WTC11 (cell line): ENCODE results near the gene PHF14. TPM values are rescaled to one million over a fixed set of nuclear protein-coding genes. Genes with fewer than 3 reads are reported as not detected.

Source experiments
- ATAC-seq: fragments of 200-7000 bp; cut with Tn5 transposase; 2 replicates; pipeline ENCODE4 v1.10.0; 2021; ENCODE audit warnings: mild to moderate bottlenecking, moderate library complexity
- CTCF ChIA-PET: fragments of 300-600 bp; sonication (Branson Sonifier 250); formaldehyde crosslinking; loops from one replicate; lab custom pipeline; 2021; ENCODE audit warnings: antibody characterized with exemption; lab: Charles Lee
- POLR2A ChIA-PET: fragments of 350-600 bp; sonication (Branson Sonifier 250); formaldehyde crosslinking; loops from one replicate; lab custom pipeline; 2021; ENCODE audit warnings: antibody characterized with exemption; lab: Charles Lee
- DNase-seq: peaks from one replicate; pipeline ENCODE4 v3.0.0; 2021; ENCODE audit warnings: low spot score
- H3K27ac Mint-ChIP-seq: 2 replicates; pipeline ENCODE4 v1.8.0; 2021; ENCODE audit warnings: mixed read lengths
- H3K27me3 Mint-ChIP-seq: 2 replicates; pipeline ENCODE4 v1.8.0; 2021; ENCODE audit warnings: low read depth, mild to moderate bottlenecking, moderate library complexity, mixed read lengths
- H3K36me3 Mint-ChIP-seq: 2 replicates; pipeline ENCODE4 v1.8.0; 2021; ENCODE audit warnings: mixed read lengths
- H3K4me1 Mint-ChIP-seq: 2 replicates; pipeline ENCODE4 v1.8.0; 2022; ENCODE audit warnings: mixed read lengths
- H3K4me3 Mint-ChIP-seq: 2 replicates; pipeline ENCODE4 v1.8.0; 2021; ENCODE audit warnings: mild to moderate bottlenecking, moderate library complexity, mixed read lengths
- H3K9me3 Mint-ChIP-seq: 2 replicates; pipeline ENCODE4 v1.8.0; 2021; ENCODE audit warnings: mixed read lengths
- AR ChIP-seq: fragments of 250-450 bp; sonication (Bioruptor Pico); IDR thresholded peaks from 2 replicates; pipeline ENCODE4 v1.9.0; 2021; ENCODE audit warnings: mild to moderate bottlenecking
- CBFB ChIP-seq: sonication (generic); formaldehyde crosslinking; IDR thresholded peaks from 2 replicates; pipeline ENCODE4 v1.8.1; 2022; ENCODE audit warnings: mild to moderate bottlenecking, low read depth, missing genetic modification reagents
- CREM ChIP-seq: sonication (generic); formaldehyde crosslinking; IDR thresholded peaks from 2 replicates; pipeline ENCODE4 v1.8.1; 2022; ENCODE audit warnings: mild to moderate bottlenecking, missing genetic modification reagents, moderate library complexity
- FOXK1 ChIP-seq: sonication (generic); formaldehyde crosslinking; IDR thresholded peaks from 2 replicates; pipeline ENCODE4 v1.8.0; 2022; ENCODE audit warnings: mild to moderate bottlenecking, moderate library complexity, missing genetic modification reagents
- GTF2I ChIP-seq: fragments of 250-450 bp; sonication (Bioruptor Pico); conservative IDR thresholded peaks from 2 replicates; pipeline ENCODE4 v1.4.0; 2021; ENCODE audit warnings: mild to moderate bottlenecking
- JAZF1 ChIP-seq: fragments of 250-450 bp; sonication (Bioruptor Pico); IDR thresholded peaks from 2 replicates; pipeline ENCODE4 v1.9.0; 2021; ENCODE audit warnings: moderate library complexity, mild to moderate bottlenecking, inconsistent platforms
- JUN ChIP-seq: sonication (generic); formaldehyde crosslinking; IDR thresholded peaks from 2 replicates; pipeline ENCODE4 v1.8.0; 2023; ENCODE audit warnings: mild to moderate bottlenecking, missing genetic modification reagents
- MLX ChIP-seq: sonication (generic); formaldehyde crosslinking; IDR thresholded peaks from 2 replicates; pipeline ENCODE4 v1.8.1; 2023; ENCODE audit warnings: mild to moderate bottlenecking, missing genetic modification reagents, moderate library complexity
- NFATC4 ChIP-seq: fragments of 250-450 bp; sonication (Bioruptor Pico); IDR thresholded peaks from 2 replicates; pipeline ENCODE4 v1.9.0; 2021; ENCODE audit warnings: mild to moderate bottlenecking
- NFE2L1 ChIP-seq: sonication (generic); formaldehyde crosslinking; IDR thresholded peaks from 2 replicates; pipeline ENCODE4 v1.8.1; 2023; ENCODE audit warnings: missing genetic modification reagents
- OVOL2 ChIP-seq: fragments of 250-450 bp; sonication (Bioruptor Pico); IDR thresholded peaks from 2 replicates; pipeline ENCODE4 v1.9.0; 2021; ENCODE audit warnings: mild to moderate bottlenecking, borderline replicate concordance
- SP1 ChIP-seq: sonication (generic); formaldehyde crosslinking; conservative IDR thresholded peaks from 2 replicates; pipeline ENCODE4 v1.8.1; 2022; ENCODE audit warnings: missing genetic modification reagents
- TEAD1 ChIP-seq: sonication (generic); formaldehyde crosslinking; IDR thresholded peaks from 2 replicates; pipeline ENCODE4 v1.8.0; 2022; ENCODE audit warnings: mild to moderate bottlenecking, missing genetic modification reagents
- ZNF121 ChIP-seq: sonication (generic); formaldehyde crosslinking; IDR thresholded peaks from 2 replicates; pipeline ENCODE4 v1.8.0; 2023; ENCODE audit warnings: missing genetic modification reagents
- ZNF219 ChIP-seq: sonication (generic); formaldehyde crosslinking; IDR thresholded peaks from 2 replicates; pipeline ENCODE4 v1.8.0; 2023; ENCODE audit warnings: missing genetic modification reagents, mild to moderate bottlenecking, borderline replicate concordance
- ZNF396 ChIP-seq: fragments of 250-450 bp; sonication (Bioruptor Pico); IDR thresholded peaks from 2 replicates; pipeline ENCODE4 v1.8.0; 2021; ENCODE audit warnings: mild to moderate bottlenecking, moderate library complexity, borderline replicate concordance
- ZNF416 ChIP-seq: fragments of 250-450 bp; sonication (Bioruptor Pico); IDR thresholded peaks from 2 replicates; pipeline ENCODE4 v1.9.0; 2021; ENCODE audit warnings: mild to moderate bottlenecking, inconsistent platforms
- ZNF532 ChIP-seq: fragments of 250-450 bp; sonication (Bioruptor Pico); IDR thresholded peaks from 2 replicates; pipeline ENCODE4 v1.9.0; 2021; ENCODE audit warnings: mild to moderate bottlenecking, borderline replicate concordance
- total RNA-seq: library from RNA; stranded (reverse); gene quantifications from 3 replicates; pipeline ENCODE4 v1.2.3, GENCODE V29; 2021
- TF ChIP-seq, protein P1 (sequence below): sonication (generic); formaldehyde crosslinking; IDR thresholded peaks from 2 replicates; pipeline ENCODE4 v1.8.0; 2022; ENCODE audit warnings: mild to moderate bottlenecking, missing genetic modification reagents
- TF ChIP-seq, protein P2 (sequence below): sonication (generic); formaldehyde crosslinking; IDR thresholded peaks from 2 replicates; pipeline ENCODE4 v1.8.1; 2022; ENCODE audit warnings: low read depth, missing genetic modification reagents, borderline replicate concordance
- TF ChIP-seq, protein P3 (sequence below): fragments of 250-450 bp; sonication (Bioruptor Pico); conservative IDR thresholded peaks from 2 replicates; pipeline ENCODE4 v1.9.0; 2021; ENCODE audit warnings: mild to moderate bottlenecking
- TF ChIP-seq, protein P4 (sequence below): sonication (generic); formaldehyde crosslinking; IDR thresholded peaks from 2 replicates; pipeline ENCODE4 v1.8.1; 2022; ENCODE audit warnings: missing genetic modification reagents, borderline replicate concordance

Gene PHF14
- total RNA-seq, 1 experiment from 2014 or later = 47.7 TPM

- Mint-ChIP-seq H3K27me3 (no peaks in the 10 kb centered on the region), H3K9me3 (no peaks in the 10 kb centered on the region), H3K36me3 (no peaks in the 10 kb centered on the region), H3K4me1 (no peaks in the 10 kb centered on the region), H3K4me3 (no peak overlapping the region), H3K27ac (no peak overlapping the region)
- ChIA-PET POLR2A (no interaction called here), CTCF (no interaction called here)
- DNase-seq (no peak), ATAC-seq (peak; percentile 81)
- TF ChIP-seq ZNF396 (no peak), CREM (CRISPR knock-in tag) (no peak), ZNF532 (CRISPR knock-in tag) (no peak), GTF2I (CRISPR knock-in tag) (no peak), ZNF219 (CRISPR knock-in tag) (no peak), AR (CRISPR knock-in tag) (no peak), SP1 (CRISPR knock-in tag) (no peak), FOXK1 (CRISPR knock-in tag) (no peak), MLX (CRISPR knock-in tag) (no peak), NFE2L1 (CRISPR knock-in tag) (no peak), CBFB (CRISPR knock-in tag) (no peak), ZNF416 (no peak), ZNF121 (no peak), TEAD1 (no peak)
- TF ChIP-seq, protein P1, sequence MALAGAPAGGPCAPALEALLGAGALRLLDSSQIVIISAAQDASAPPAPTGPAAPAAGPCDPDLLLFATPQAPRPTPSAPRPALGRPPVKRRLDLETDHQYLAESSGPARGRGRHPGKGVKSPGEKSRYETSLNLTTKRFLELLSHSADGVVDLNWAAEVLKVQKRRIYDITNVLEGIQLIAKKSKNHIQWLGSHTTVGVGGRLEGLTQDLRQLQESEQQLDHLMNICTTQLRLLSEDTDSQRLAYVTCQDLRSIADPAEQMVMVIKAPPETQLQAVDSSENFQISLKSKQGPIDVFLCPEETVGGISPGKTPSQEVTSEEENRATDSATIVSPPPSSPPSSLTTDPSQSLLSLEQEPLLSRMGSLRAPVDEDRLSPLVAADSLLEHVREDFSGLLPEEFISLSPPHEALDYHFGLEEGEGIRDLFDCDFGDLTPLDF (CRISPR knock-in tag) = no peak
- TF ChIP-seq, protein P2, sequence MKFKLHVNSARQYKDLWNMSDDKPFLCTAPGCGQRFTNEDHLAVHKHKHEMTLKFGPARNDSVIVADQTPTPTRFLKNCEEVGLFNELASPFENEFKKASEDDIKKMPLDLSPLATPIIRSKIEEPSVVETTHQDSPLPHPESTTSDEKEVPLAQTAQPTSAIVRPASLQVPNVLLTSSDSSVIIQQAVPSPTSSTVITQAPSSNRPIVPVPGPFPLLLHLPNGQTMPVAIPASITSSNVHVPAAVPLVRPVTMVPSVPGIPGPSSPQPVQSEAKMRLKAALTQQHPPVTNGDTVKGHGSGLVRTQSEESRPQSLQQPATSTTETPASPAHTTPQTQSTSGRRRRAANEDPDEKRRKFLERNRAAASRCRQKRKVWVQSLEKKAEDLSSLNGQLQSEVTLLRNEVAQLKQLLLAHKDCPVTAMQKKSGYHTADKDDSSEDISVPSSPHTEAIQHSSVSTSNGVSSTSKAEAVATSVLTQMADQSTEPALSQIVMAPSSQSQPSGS = no peak
Observed at GRCh38 chr7:11153694-11154093, 180.0 kb downstream of the PHF14 start.

GRCh38 chr7:11155883-11156282 is 182.2 kb downstream of the PHF14 start:
- ATAC-seq = no peak
- CTCF ChIA-PET = no interaction called here
- TF ChIP-seq ZNF121 (no peak), NFATC4 (CRISPR knock-in tag) (no peak), JUN (CRISPR knock-in tag) (no peak), OVOL2 (no peak), JAZF1 (CRISPR knock-in tag) (no peak), TEAD1 (no peak)
- TF ChIP-seq, protein P3, sequence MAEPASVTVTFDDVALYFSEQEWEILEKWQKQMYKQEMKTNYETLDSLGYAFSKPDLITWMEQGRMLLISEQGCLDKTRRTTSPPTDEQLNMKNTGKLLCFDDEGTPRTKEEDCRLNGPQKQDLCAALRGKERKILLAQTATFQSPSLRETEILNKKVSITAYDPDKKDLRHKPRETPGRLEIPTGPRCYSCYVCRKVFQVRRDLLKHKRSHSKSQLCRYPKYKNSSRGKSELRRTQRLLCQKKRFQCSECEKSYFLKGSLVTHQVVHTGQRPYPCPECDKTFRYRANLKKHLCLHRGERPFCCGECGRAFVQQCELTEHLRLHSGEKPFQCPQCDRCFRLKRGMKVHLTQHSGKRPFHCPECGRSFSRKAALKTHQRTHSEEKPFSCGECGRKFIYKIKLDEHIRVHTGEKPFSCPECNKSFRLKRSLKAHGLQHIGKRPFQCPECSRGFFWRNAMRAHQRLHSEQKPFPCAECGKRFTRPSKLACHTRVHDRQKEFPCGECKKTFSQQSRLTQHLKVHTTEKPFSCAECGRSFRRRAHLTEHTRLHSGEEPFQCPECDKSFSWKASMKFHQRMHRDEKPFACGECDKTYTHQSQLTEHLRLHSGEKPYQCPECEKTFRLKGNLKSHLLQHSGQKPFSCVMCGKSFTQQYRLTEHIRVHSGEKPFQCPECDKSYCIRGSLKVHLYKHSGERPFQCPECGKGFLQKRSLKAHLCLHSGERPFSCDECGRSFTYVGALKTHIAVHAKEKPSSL (CRISPR knock-in tag) = no peak
- TF ChIP-seq, protein P4, sequence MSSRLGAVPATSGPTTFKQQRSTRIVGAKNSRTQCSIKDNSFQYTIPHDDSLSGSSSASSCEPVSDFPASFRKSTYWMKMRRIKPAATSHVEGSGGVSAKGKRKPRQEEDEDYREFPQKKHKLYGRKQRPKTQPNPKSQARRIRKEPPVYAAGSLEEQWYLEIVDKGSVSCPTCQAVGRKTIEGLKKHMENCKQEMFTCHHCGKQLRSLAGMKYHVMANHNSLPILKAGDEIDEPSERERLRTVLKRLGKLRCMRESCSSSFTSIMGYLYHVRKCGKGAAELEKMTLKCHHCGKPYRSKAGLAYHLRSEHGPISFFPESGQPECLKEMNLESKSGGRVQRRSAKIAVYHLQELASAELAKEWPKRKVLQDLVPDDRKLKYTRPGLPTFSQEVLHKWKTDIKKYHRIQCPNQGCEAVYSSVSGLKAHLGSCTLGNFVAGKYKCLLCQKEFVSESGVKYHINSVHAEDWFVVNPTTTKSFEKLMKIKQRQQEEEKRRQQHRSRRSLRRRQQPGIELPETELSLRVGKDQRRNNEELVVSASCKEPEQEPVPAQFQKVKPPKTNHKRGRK (CRISPR knock-in tag) = no peak

More at GRCh38 chr7:11155883-11156282, 182.2 kb downstream of the PHF14 start:
- Mint-ChIP-seq H3K4me1 (no peaks in the 10 kb centered on the region), H3K27ac (no peak overlapping the region), H3K9me3 (no peaks in the 10 kb centered on the region), H3K4me3 (no peak overlapping the region), H3K36me3 (no peaks in the 10 kb centered on the region), H3K27me3 (no peaks in the 10 kb centered on the region)
- no peak for DNase-seq
- POLR2A ChIA-PET = no interaction called here
